IMR-90 (cell line): ENCODE results near the gene TRIM26. TPM values are rescaled to one million over a fixed set of nuclear protein-coding genes. Genes with fewer than 3 reads are reported as not detected.

Experiments used
- ATAC-seq: fragments of 200-7000 bp; cut with Tn5 transposase; 2 replicates; pipeline ENCODE4 v1.9.1; 2020; ENCODE audit warnings: low read depth, mild to moderate bottlenecking, moderate library complexity
- BruUV-seq: library from RNA; stranded (reverse); fragments of 400-500 nt; replicated peaks from 2 replicates; lab custom pipeline; 2021; lab: Mats Ljungman, UMichigan
- CTCF ChIA-PET: fragments of 300-600 bp; formaldehyde crosslinking; extraction: SDS; loops from one replicate; lab custom pipeline; 2021; ENCODE audit warnings: antibody characterized with exemption; lab: Yijun Ruan, JAX
- POLR2A ChIA-PET: fragments of 300-600 bp; sonication (Branson Sonifier 250); formaldehyde crosslinking; loops from one replicate; lab custom pipeline; 2022; ENCODE audit warnings: antibody characterized with exemption; ENCODE audit not compliant: unreplicated experiment; lab: Charles Lee
- DNase-seq: peaks from one replicate; pipeline ENCODE4 v3.0.0; 2013
- H2AFZ ChIP-seq: replicated peaks from 2 replicates; pipeline ENCODE3; 2013; ENCODE audit warnings: low read length, mild to moderate bottlenecking; ENCODE audit not compliant: poor library complexity
- H2AK5ac ChIP-seq: 2 replicates; pipeline ENCODE4 v1.6.1; 2013; ENCODE audit warnings: low read depth, low read length, inconsistent platforms
- H2AK9ac ChIP-seq: replicated peaks from 2 replicates; pipeline ENCODE3; 2013; ENCODE audit warnings: mild to moderate bottlenecking, low read depth, low read length, moderate library complexity; ENCODE audit not compliant: poor library complexity
- H2BK120ac ChIP-seq: 2 replicates; pipeline ENCODE4 v1.6.1; 2013; ENCODE audit warnings: low read depth, low read length, inconsistent platforms
- H2BK15ac ChIP-seq: 3 replicates; pipeline ENCODE4 v1.6.1; 2013; ENCODE audit warnings: low read depth, low read length, inconsistent platforms
- H2BK20ac ChIP-seq: 2 replicates; pipeline ENCODE4 v1.6.1; 2013; ENCODE audit warnings: low read depth, mild to moderate bottlenecking, inconsistent platforms, low read length, moderate library complexity
- H2BK5ac ChIP-seq: 2 replicates; pipeline ENCODE4 v1.6.1; 2013; ENCODE audit warnings: mild to moderate bottlenecking, low read depth, low read length, inconsistent platforms; ENCODE audit not compliant: poor library complexity, severe bottlenecking
- H3K14ac ChIP-seq: replicated peaks from 2 replicates; pipeline ENCODE4 v1.6.1; 2013; ENCODE audit warnings: low read depth, low read length, inconsistent platforms
- H3K18ac ChIP-seq: 2 replicates; pipeline ENCODE4 v1.6.1; 2013; ENCODE audit warnings: low read depth, low read length, control low read depth
- H3K23ac ChIP-seq: 2 replicates; pipeline ENCODE4 v1.6.1; 2013; ENCODE audit warnings: low read depth, low read length, inconsistent platforms
- H3K27ac ChIP-seq: 2 replicates; pipeline ENCODE4 v1.5.1; 2013; ENCODE audit warnings: mild to moderate bottlenecking, control low read depth, low read length; ENCODE audit not compliant: insufficient read depth
- H3K27me3 ChIP-seq: 2 replicates; pipeline ENCODE4 v1.6.1; 2013; ENCODE audit warnings: low read length; ENCODE audit not compliant: control insufficient read depth, insufficient read depth
- H3K36me3 ChIP-seq: 2 replicates; pipeline ENCODE4 v1.6.1; 2013; ENCODE audit warnings: low read length, mixed read lengths; ENCODE audit not compliant: control insufficient read depth, insufficient read depth
- H3K4ac ChIP-seq: 2 replicates; pipeline ENCODE4 v1.6.1; 2013; ENCODE audit warnings: low read depth, low read length, inconsistent platforms
- H3K4me1 ChIP-seq: 2 replicates; pipeline ENCODE4 v1.6.1; 2013; ENCODE audit warnings: low read length, mixed read lengths; ENCODE audit not compliant: control insufficient read depth, insufficient read depth
- H3K4me2 ChIP-seq: 2 replicates; pipeline ENCODE4 v1.6.1; 2013; ENCODE audit warnings: low read depth, mild to moderate bottlenecking, control low read depth, low read length, moderate library complexity
- H3K4me3 ChIP-seq: 2 replicates; pipeline ENCODE4 v1.5.1; 2013; ENCODE audit warnings: low read depth, mild to moderate bottlenecking, control low read depth, low read length, moderate library complexity; ENCODE audit not compliant: insufficient read depth
- H3K56ac ChIP-seq: 2 replicates; pipeline ENCODE4 v1.6.1; 2013; ENCODE audit warnings: low read length, inconsistent platforms; ENCODE audit not compliant: insufficient read depth; ENCODE audit errors: extremely low read depth
- H3K79me1 ChIP-seq, 2 experiments: 2 replicates each; pipeline ENCODE4 v1.6.1; 2013; ENCODE audit warnings: low read length in 2 of 2, inconsistent platforms in 1 of 2, low read depth in 1 of 2
- H3K9ac ChIP-seq: 2 replicates; pipeline ENCODE4 v1.6.1; 2013; ENCODE audit warnings: low read depth, low read length, control low read depth
- H3K9me1 ChIP-seq: 2 replicates; pipeline ENCODE4 v1.6.1; 2013; ENCODE audit warnings: low read length, inconsistent platforms; ENCODE audit not compliant: insufficient read depth
- H3K9me3 ChIP-seq: 2 replicates; pipeline ENCODE4 v1.6.1; 2013; ENCODE audit warnings: low read length; ENCODE audit not compliant: control insufficient read depth, insufficient read depth
- H4K20me1 ChIP-seq: 2 replicates; pipeline ENCODE4 v1.6.1; 2013; ENCODE audit warnings: low read length, inconsistent platforms; ENCODE audit not compliant: insufficient read depth
- H4K5ac ChIP-seq: 2 replicates; pipeline ENCODE4 v1.6.1; 2013; ENCODE audit warnings: mild to moderate bottlenecking, low read depth, low read length, control low read depth
- H4K8ac ChIP-seq, 2 experiments: 2 replicates each; pipeline ENCODE4 v1.6.1; 2013; ENCODE audit warnings: low read depth in 2 of 2, low read length in 2 of 2, control low read depth in 1 of 2, inconsistent platforms in 1 of 2
- H4K91ac ChIP-seq: 2 replicates; pipeline ENCODE4 v1.6.1; 2013; ENCODE audit warnings: low read depth, low read length, inconsistent platforms; ENCODE audit not compliant: insufficient read depth
- BHLHE40 ChIP-seq: fragments of 150-350 bp; IDR thresholded peaks from 2 replicates; pipeline ENCODE4 v1.6.1; 2016; ENCODE audit warnings: mild to moderate bottlenecking, low read depth, low read length
- CEBPB ChIP-seq: IDR thresholded peaks from 2 replicates; pipeline ENCODE4 v1.6.1; 2012; ENCODE audit warnings: low read depth, low read length, improper control_type of control experiment
- CHD1 ChIP-seq: IDR thresholded peaks from 2 replicates; pipeline ENCODE4 v1.6.1; 2012; ENCODE audit warnings: low read depth, low read length, improper control_type of control experiment
- CTCF ChIP-seq: conservative IDR thresholded peaks from 2 replicates; pipeline ENCODE4 v1.5.1; 2012; ENCODE audit warnings: mild to moderate bottlenecking, low read depth, low read length, improper control_type of control experiment
- FOS ChIP-seq: fragments of 150-350 bp; IDR thresholded peaks from 2 replicates; pipeline ENCODE4 v1.6.1; 2016; ENCODE audit warnings: low read depth, low read length
- MAFK ChIP-seq: IDR thresholded peaks from 2 replicates; pipeline ENCODE4 v1.6.1; 2012; ENCODE audit warnings: low read depth, low read length, improper control_type of control experiment
- MAZ ChIP-seq: IDR thresholded peaks from 2 replicates; pipeline ENCODE4 v1.6.1; 2012; ENCODE audit warnings: low read depth, mild to moderate bottlenecking, low read length, improper control_type of control experiment, moderate library complexity, borderline replicate concordance
- MXI1 ChIP-seq: IDR thresholded peaks from 2 replicates; pipeline ENCODE4 v1.6.1; 2012; ENCODE audit warnings: low read depth, mild to moderate bottlenecking, low read length, moderate library complexity, borderline replicate concordance
- NFE2L2 ChIP-seq: fragments of 150-350 bp; IDR thresholded peaks from 2 replicates; pipeline ENCODE4 v1.6.1; 2016; ENCODE audit warnings: low read depth, mild to moderate bottlenecking, low read length
- POLR2A ChIP-seq: IDR thresholded peaks from 2 replicates; pipeline ENCODE4 v1.6.1; 2012; ENCODE audit warnings: mild to moderate bottlenecking, low read depth, low read length
- RAD21 ChIP-seq: IDR thresholded peaks from 2 replicates; pipeline ENCODE4 v1.6.1; 2012; ENCODE audit warnings: low read length, improper control_type of control experiment
- RCOR1 ChIP-seq: IDR thresholded peaks from 2 replicates; pipeline ENCODE4 v1.6.1; 2012; ENCODE audit warnings: mild to moderate bottlenecking, low read length, improper control_type of control experiment; ENCODE audit not compliant: insufficient replicate concordance
- RFX5 ChIP-seq: IDR thresholded peaks from 2 replicates; pipeline ENCODE4 v1.8.0; 2012; ENCODE audit warnings: low read depth, mild to moderate bottlenecking, low read length, moderate library complexity
- SMC3 ChIP-seq: fragments of 150-350 bp; IDR thresholded peaks from 2 replicates; pipeline ENCODE4 v1.6.1; 2016; ENCODE audit warnings: low read depth, mild to moderate bottlenecking, antibody characterized with exemption, low read length, moderate library complexity
- WGBS, 2 experiments: methylation state at CpG; one replicate each; pipeline versions ENCODE4 v1.1.5 to v1.1.7; 2013; ENCODE audit warnings: missing lambda C conversion rate in 2 of 2; ENCODE audit not compliant: insufficient read length in 1 of 2; ENCODE audit errors: extremely low coverage in 2 of 2; 5-methylcytosine and 5-hydroxymethylcytosine counted together
- dilution Hi-C: fragments of 300-500 bp; cut with HindIII; formaldehyde crosslinking; loops from one replicate; pipeline ENCODE4 v1.14.3; 2018; ENCODE audit warnings: low sequenced_read_pairs; ENCODE audit not compliant: unreplicated experiment
- in situ Hi-C: fragments of 300-500 bp; cut with MboI; formaldehyde crosslinking; loops from 3 replicates; pipeline ENCODE4 v1.14.3; 2019; ENCODE audit warnings: low sequenced_read_pairs, inconsistent platforms, mixed read lengths
- intact Hi-C: fragments of 100-400 bp; cut with micrococcal nuclease; formaldehyde crosslinking; loops from 2 replicates; pipeline ENCODE4 v1.10.0; 2022
- polyA plus RNA-seq, 3 experiments: library from polyadenylated mRNA; depleted of rRNA; stranded (reverse); fragments of >200 nt; gene quantifications; 2 replicates each; pipeline ENCODE4 v1.2.3, GENCODE V29; 2012; ENCODE audit warnings: low replicate concordance in 1 of 3
- total RNA-seq: library from RNA; depleted of rRNA; stranded (reverse); fragments of >200 nt; gene quantifications from 2 replicates; pipeline ENCODE4 v1.2.3, GENCODE V29; 2012
- TF ChIP-seq, protein P1 (sequence below): fragments of 150-350 bp; IDR thresholded peaks from 2 replicates; pipeline ENCODE4 v1.6.1; 2016; ENCODE audit warnings: low read depth, mild to moderate bottlenecking, low read length, moderate library complexity, borderline replicate concordance
- TF ChIP-seq, protein P2 (sequence below): fragments of 150-350 bp; IDR thresholded peaks from 2 replicates; pipeline ENCODE4 v1.6.1; 2017; ENCODE audit warnings: mild to moderate bottlenecking, antibody characterized with exemption, low read length, low read depth

Gene TRIM26
- total and polyA plus RNA-seq, 2 of the 4 experiments (the other 2 are of a cell fraction) = 22.6 to 23.8 TPM

GRCh38 chr6:30244560-30244959 lies 31.4 kb upstream of the TRIM26 start:
- no peak overlapping the region for H4K8ac ChIP-seq
- no peaks in the 10 kb centered on the region for H3K9me3 ChIP-seq
- H2AK9ac ChIP-seq = no peak overlapping the region
- intact Hi-C loops (no loop called here), in situ Hi-C loops (no loop called here), dilution Hi-C loops (no loop called here)
- no peak overlapping the region for H2BK15ac ChIP-seq
- no peaks in the 10 kb centered on the region for H3K79me1 ChIP-seq
- H3K9ac ChIP-seq = no peak overlapping the region
- 60% methylated on average over 1 of the region's 3 CpGs; no CpG with 5 or more reads in 1 of the 2 experiments for WGBS, 2 experiments
- DNase-seq (no peak), ATAC-seq (no peak)
- H3K18ac ChIP-seq = no peak overlapping the region
- H2BK20ac ChIP-seq = no peak overlapping the region
- no peak overlapping the region for H3K4me2 ChIP-seq
- H3K23ac ChIP-seq = no peak overlapping the region
- no peaks in the 10 kb centered on the region for H3K4me1 ChIP-seq
- H3K14ac ChIP-seq = no peak overlapping the region
- no peak overlapping the region for H2AK5ac ChIP-seq
- no peak overlapping the region for H2BK120ac ChIP-seq
- no peak overlapping the region for H2AFZ ChIP-seq
- no peak overlapping the region for H2BK5ac ChIP-seq
- H4K5ac ChIP-seq = no peak overlapping the region
- no peaks in the 10 kb centered on the region for H3K36me3 ChIP-seq
- H3K27me3 ChIP-seq = no peaks in the 10 kb centered on the region
- no peak for TF ChIP-seq MAZ
- no peak for TF ChIP-seq SMC3
- TF ChIP-seq, protein P1, sequence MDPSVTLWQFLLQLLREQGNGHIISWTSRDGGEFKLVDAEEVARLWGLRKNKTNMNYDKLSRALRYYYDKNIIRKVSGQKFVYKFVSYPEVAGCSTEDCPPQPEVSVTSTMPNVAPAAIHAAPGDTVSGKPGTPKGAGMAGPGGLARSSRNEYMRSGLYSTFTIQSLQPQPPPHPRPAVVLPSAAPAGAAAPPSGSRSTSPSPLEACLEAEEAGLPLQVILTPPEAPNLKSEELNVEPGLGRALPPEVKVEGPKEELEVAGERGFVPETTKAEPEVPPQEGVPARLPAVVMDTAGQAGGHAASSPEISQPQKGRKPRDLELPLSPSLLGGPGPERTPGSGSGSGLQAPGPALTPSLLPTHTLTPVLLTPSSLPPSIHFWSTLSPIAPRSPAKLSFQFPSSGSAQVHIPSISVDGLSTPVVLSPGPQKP = no peak
- no peak for TF ChIP-seq NFE2L2
- TF ChIP-seq RCOR1 = no peak
- no peak for TF ChIP-seq FOS
- no peak for TF ChIP-seq BHLHE40
- TF ChIP-seq CHD1 = no peak
- no peak for TF ChIP-seq POLR2A
- TF ChIP-seq, protein P2, sequence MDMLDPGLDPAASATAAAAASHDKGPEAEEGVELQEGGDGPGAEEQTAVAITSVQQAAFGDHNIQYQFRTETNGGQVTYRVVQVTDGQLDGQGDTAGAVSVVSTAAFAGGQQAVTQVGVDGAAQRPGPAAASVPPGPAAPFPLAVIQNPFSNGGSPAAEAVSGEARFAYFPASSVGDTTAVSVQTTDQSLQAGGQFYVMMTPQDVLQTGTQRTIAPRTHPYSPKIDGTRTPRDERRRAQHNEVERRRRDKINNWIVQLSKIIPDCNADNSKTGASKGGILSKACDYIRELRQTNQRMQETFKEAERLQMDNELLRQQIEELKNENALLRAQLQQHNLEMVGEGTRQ = no peak
- TF ChIP-seq CTCF = no peak
- no peak for TF ChIP-seq RAD21
- no peak for TF ChIP-seq RFX5
- TF ChIP-seq CEBPB = no peak
- no peak for TF ChIP-seq MAFK
- no peak for TF ChIP-seq MXI1
- ChIA-PET POLR2A (no interaction called here), CTCF (no interaction called here)
- BruUV-seq = no TSS peak
- H3K4ac ChIP-seq = no peak overlapping the region
- H3K27ac ChIP-seq = no peak overlapping the region
- no peaks in the 10 kb centered on the region for H3K9me1 ChIP-seq
- no peak overlapping the region for H3K4me3 ChIP-seq
- H4K91ac ChIP-seq = no peak overlapping the region
- no peaks in the 10 kb centered on the region for H4K20me1 ChIP-seq
- no peak overlapping the region for H3K56ac ChIP-seq
